GM18907 (cell line): ENCODE results near the gene PLA2G12A.

Experiments used
- ATAC-seq: cut with Tn5 transposase; IDR thresholded peaks from one replicate; pipeline ENCODE4 v1.9.1; 2021; ENCODE audit warnings: mild to moderate bottlenecking, moderate library complexity; ENCODE audit not compliant: unreplicated experiment

The PLA2G12A gene

DNA sequence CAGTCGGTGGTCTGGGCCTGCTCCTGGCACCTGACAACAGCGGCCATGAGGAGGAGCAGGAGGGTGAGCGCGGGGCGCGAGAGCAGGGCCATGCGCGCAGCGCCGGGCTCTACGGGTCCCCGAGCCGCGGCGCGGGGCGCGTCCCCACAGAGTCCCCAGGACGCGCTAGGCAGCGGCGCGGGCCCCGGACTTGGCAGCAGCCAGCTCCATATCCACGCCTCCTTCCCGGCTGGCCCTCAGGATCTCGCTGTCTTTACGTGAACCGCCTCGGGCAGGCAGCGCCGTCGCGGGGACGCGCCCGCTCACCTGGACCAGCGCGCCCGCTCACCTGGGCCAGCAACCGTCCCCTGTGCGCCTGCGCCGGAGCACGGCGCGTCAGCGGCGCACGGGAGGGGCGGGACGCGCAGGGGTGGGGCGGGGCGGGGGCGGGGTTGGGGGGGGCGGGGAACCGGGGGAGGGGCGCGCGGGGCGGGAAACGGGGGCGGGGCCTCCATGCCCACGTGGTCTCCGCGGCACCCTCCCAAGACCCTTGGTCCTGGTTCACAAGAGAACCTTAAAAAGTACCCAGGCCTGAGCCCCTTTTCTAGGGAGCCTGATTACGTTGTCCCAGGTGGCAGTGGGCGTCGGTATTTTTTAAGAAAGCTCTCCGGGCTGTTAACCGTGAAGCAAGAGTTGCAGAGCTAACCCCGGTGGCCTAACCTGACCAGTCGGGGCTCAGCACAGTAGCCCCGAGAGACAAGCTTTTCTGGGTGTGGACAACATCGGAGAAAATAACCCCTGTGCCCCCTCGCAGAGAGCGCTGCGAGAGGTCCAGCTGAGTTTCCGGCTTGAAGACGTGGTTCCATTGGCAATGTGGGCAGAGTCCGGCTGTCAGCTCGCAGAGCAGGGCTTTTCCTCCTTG, at the start of gene PLA2G12A:
Gene PLA2G12A (minus strand): TSS at position 353 of the 901 bp plus-strand sequence. CDS start 261 bp downstream, at position 92.
- ATAC-seq = peak; percentile 86

GRCh38 chr4:109764789-109765402, 35.0 kb upstream of the PLA2G12A start:
- no peak for ATAC-seq

DNA sequence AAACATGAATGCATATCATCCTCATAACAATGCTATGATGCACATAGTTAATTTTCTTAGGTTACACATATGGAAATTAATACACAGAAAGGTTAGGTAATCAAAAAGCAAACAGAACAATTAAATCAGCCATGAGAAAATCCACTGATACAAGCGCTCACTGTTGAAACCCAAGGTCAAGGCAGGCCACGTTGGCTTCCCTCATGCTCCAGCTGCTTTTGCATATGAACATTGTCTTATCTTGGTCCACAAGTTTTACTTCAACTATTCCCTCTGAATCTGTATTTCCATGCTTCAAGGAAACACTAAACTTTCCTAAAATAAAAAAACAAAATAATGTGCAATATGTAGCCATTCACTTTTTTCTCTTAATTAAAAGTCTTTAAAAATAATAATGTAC, 34.5 kb upstream of the PLA2G12A start:
- ATAC-seq = no peak

DNA sequence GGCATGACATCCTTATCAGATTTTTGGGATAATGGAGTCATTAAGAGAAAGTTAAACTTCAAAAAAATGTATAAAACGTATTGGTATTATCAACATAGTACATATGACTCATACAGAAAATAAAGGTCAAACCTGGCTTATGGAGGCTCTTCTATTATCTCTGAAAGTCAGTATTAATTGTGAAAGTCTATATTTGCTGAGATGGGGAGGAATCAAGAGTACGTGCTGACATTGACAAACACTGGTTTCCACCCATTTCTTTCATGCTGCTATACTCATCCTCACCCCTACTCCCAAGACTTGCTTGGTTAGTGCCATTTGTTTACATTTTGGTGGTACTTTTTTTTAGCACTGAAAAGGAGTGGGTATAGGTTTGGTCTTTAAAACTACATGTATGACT, 30.8 kb upstream of the PLA2G12A start:
- ATAC-seq = no peak

DNA sequence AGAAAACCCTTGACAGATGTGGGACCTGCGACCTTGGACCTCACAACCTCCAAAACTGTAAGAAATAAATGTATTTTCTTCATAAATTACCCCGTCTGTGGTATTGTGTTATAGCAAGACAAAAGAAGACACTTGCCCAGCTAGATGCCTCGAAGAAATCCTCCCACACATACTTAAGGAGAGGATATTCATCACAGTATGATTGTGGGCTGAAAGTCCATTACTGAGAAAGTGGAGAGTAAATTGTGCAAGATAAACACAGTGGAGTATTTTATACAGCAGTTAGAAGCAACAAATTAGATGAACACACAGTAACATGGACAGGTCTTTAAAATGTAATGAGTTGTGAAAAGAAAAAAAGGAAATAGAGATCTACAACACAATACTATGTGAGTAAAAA, 25.8 kb upstream of the PLA2G12A start:
- no peak for ATAC-seq

- no peak for ATAC-seq
Observed at GRCh38 chr4:109754093-109754857, 24.4 kb upstream of the PLA2G12A start.

DNA sequence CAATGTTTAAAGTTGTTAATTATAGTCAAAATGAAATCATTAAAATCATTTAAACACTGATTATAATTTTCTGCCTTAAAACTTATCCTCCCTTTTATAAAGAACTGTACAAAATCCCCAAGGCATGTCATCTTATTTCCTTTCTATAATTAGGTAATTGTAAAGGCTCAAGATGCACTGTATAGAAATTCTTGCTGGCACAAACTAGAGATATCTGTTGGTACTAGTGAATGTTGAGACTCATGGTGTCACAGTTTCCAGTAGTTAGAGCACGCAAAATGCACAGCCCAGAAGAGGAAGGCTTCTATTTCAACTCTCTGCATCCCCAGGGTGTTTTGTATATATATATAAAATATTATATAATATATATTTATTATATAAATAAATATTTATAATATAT, 22.7 kb upstream of the PLA2G12A start:
- ATAC-seq = no peak

DNA sequence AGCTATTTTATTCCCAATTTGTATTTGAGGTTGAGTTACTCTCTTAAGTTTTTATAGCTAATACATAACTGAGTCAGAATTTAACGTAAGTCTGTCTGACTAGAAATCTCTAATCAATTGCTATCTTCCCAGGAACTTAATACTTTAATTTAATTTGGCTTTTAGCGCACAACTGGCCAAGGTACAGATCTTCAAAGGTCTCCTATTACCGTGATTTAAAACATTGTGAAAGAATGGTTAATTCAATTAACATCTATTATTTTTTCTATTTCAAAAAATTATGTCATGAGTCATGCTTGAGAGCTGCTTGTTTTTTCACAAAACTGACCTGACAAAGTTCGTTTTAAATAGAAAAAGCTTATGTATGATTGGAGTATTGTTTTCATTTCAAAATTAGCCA, 22.0 kb upstream of the PLA2G12A start:
- ATAC-seq = no peak

GRCh38 chr4:109750652-109751244, 20.9 kb upstream of the PLA2G12A start:
- no peak for ATAC-seq

DNA sequence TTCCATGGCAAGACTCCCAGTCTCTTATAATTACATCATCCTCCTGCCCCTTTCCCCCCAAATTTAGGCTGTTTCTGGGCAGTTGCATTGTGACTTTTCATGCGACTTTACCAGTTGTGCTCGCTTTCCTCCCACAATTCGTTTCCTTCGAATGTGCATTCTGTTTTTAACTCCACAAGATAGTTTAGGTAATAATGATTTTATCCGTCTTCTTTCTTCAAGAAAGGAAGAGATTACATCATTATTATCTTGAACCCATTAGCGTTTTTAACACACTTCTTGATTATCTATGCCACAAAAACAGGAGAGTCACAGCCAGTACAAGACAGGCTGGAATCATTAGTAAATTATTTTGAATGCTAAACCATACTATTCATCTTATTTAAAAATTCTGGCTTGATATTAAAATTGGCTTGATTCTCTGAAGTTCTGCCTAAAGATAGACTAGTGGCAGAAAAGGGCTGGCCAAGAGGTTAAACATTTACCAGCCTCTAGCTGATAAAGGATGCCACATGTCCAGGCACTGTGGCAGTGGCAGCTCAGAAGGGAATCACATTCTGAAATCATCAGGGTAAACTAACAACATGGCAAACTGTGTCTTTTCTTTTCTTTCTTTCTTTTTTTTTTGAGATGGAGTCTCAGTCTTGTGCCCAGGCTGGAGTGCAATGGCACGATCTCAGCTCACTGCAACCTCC, 19.7 kb upstream of the PLA2G12A start:
- ATAC-seq = no peak

DNA sequence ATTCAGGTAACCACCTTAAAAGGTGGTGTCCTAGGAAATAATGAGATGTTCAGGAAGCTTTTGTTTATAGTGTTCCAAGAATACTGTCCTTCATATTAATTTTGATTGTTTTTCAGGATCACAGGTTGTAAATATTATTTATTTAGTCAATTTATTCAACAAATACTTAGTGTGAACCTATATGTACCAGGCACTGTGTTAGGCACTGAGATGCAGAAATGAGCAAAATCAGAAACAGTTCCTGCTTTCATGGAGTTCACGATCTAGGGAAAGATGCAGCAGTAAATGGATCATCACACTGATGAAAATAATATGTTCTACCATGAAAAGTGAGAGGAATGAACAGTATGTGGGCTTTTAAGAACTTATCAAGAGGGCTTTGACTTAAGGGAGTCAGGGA, 18.2 kb upstream of the PLA2G12A start:
- no peak for ATAC-seq

GRCh38 chr4:109746728-109747127, 16.9 kb upstream of the PLA2G12A start:
- no peak for ATAC-seq

- ATAC-seq = no peak
Observed at GRCh38 chr4:109745830-109746229, 16.0 kb upstream of the PLA2G12A start.

DNA sequence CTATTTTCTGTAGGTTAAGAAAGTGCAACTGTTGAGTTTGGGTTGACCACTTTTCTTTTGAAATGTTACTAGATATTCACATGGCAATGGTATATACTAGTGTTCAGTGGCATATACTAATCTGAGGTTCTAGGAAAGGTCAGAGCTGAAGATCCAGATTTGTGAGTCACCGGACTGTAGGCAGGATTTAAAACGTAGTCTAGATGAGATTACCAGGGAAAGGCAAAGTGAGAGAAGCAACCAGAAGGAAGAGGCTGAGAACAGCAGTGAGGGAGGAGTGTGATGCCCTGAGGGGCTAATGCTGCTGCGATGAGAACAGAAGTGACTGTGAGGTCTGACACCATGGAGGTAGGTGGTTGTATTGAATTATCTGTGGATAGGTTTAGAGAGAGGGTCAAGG, 9.7 kb upstream of the PLA2G12A start:
- ATAC-seq = no peak

GRCh38 chr4:109738104-109738872, 8.4 kb upstream of the PLA2G12A start:
- no peak for ATAC-seq

DNA sequence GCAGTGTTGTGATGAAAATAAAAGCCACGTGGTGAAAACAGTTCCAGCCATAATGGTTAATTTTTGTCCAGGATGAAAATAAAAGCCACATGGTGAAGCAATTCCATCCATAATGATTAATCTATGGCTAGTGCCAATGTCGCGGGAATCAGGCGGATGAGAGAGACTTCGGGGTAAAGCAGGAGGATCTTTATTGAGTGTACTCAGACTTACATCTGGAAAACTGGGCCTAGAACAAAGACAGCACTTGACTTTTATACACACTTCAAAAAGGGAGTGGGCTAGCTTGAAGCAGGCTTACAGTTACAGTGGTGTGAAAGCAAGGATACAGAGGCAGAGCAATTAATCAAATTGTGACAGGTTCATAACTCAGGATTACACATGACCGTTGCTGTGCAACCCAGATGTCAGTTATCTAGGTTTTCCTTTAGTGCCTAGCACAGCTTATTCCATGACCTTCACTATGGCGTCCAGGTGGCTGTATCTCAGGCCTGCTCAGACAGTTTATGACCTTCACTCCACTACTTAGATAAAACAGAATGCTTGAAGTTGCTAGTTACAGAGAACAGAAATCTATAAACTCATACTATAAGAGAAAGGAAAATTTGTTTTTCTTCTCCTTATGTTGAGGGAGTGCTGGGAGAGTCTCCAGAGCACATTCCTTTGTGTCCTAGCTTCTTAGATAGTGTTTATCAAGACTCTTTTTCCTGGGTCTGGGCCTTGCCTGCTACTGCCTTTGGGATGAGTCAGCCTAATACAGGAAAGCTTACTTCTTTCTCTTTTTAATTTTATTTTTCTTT, 5.9 kb upstream of the PLA2G12A start:
- ATAC-seq = no peak

GRCh38 chr4:109733728-109734127, 3.9 kb upstream of the PLA2G12A start:
- ATAC-seq = no peak

- no peak for ATAC-seq
Observed at GRCh38 chr4:109730619-109731545, 1.0 kb upstream of the PLA2G12A start.
